GM21825 (cell line): ENCODE measurements around the gene SPATA31D4.

ENCODE experiments used
- ATAC-seq: cut with Tn5 transposase; IDR thresholded peaks from one replicate; pipeline ENCODE4 v1.9.1; 2021; ENCODE audit warnings: mild to moderate bottlenecking, moderate library complexity; ENCODE audit not compliant: unreplicated experiment

The SPATA31D4 gene

GRCh38 chr9:81964218-81965171, 36.3 kb downstream of the SPATA31D4 start:
- no peak for ATAC-seq

- ATAC-seq = no peak
Observed at GRCh38 chr9:81968026-81968425, 39.8 kb downstream of the SPATA31D4 start.

- no peak for ATAC-seq
Observed at GRCh38 chr9:81969971-81970370, 41.7 kb downstream of the SPATA31D4 start.

GRCh38 chr9:81971727-81972126, 43.5 kb downstream of the SPATA31D4 start:
- ATAC-seq = no peak

GRCh38 chr9:81974764-81975163, 46.5 kb downstream of the SPATA31D4 start:
- ATAC-seq = no peak

- no peak for ATAC-seq
Observed at GRCh38 chr9:81976351-81976750, 48.1 kb downstream of the SPATA31D4 start.

GRCh38 chr9:81979196-81979595, 51.0 kb downstream of the SPATA31D4 start:
- ATAC-seq = no peak

GRCh38 chr9:81980568-81980967, 52.3 kb downstream of the SPATA31D4 start:
- no peak for ATAC-seq

- no peak for ATAC-seq
Observed at GRCh38 chr9:81981883-81982282, 53.7 kb downstream of the SPATA31D4 start.
